ENCODE results near the gene L1CAM.

Gene L1CAM

DNA sequence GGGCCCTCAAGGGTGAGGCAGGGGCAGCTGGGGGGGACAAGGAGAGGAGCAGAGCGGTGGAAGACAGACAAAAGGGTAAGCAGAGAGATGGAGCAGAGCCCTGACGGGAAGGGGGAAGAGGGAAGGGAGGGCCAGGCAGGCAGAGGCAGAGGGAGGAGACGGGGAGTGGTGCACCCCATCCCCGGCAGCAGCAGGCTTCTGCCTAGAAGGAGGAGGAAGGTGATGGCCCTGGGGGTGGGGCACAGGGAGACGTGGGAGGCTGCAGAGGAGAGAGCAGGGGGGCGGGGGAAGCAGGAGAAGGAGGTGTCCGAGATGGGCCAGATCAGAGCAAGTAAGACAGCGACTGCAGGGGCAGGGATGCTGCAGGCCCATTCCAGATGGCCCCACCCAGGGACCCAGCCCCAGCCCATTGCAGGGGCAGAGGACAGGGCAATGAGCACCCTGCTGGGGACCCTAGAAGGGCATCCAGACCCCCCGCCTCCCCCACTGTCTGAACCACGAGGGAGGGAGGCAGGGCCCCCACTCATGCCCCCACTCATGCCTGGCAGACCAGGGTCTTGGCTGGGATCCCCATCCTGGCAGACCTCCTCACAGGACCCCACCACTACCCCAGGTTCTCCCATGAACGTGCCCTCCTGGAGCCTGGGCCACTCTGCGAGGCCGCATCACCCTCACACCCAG lies 2.7 kb downstream of the L1CAM start:
- in situ Hi-C loops (cut with HindIII; ENCODE audit: low sequenced_read_pairs): no loop called here
- DNase-seq (ENCODE audit: low read depth, low spot score): no peak
- H3K4me3 ChIP-seq (ENCODE audit: low read depth, low read length): no peak overlapping the region
- TF ChIP-seq, protein P1, sequence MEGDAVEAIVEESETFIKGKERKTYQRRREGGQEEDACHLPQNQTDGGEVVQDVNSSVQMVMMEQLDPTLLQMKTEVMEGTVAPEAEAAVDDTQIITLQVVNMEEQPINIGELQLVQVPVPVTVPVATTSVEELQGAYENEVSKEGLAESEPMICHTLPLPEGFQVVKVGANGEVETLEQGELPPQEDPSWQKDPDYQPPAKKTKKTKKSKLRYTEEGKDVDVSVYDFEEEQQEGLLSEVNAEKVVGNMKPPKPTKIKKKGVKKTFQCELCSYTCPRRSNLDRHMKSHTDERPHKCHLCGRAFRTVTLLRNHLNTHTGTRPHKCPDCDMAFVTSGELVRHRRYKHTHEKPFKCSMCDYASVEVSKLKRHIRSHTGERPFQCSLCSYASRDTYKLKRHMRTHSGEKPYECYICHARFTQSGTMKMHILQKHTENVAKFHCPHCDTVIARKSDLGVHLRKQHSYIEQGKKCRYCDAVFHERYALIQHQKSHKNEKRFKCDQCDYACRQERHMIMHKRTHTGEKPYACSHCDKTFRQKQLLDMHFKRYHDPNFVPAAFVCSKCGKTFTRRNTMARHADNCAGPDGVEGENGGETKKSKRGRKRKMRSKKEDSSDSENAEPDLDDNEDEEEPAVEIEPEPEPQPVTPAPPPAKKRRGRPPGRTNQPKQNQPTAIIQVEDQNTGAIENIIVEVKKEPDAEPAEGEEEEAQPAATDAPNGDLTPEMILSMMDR (IDR thresholded peaks at IDR 0.05; ENCODE audit: low read depth, low read length): no peak

- TF ChIP-seq, protein P1 (IDR thresholded peaks at IDR 0.05; ENCODE audit: low read depth, low read length): no peak
- H3K4me3 ChIP-seq (ENCODE audit: low read depth, low read length): no peak overlapping the region
- in situ Hi-C loops (cut with HindIII; ENCODE audit: low sequenced_read_pairs): no loop called here
- no peak for DNase-seq (ENCODE audit: low read depth, low spot score)
Measured at GRCh38 chrX:153882557-153882956, 3.4 kb downstream of the L1CAM start.

DNA sequence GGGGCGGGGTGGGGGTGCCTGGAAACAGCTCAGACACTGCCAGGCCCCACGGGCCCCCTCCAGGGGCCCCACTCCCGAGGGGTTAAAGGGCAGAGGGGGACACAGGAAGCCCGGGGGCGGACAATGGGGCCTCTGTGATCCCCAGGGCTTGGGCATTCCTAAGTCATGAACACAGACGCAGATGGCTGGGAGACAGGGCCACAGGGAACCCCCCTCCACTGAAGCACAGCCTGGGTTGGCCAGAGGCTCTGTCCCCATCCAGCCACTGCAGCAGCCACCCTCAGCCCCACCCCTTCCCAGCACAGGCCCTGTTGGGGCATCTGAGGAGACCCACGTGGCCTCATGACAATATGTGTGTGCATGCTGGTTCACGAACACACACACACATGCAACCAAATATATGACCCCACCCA lies 3.9 kb downstream of the L1CAM start:
- no peak for DNase-seq (ENCODE audit: low read depth, low spot score)
- H3K4me3 ChIP-seq (ENCODE audit: low read depth, low read length): no peak overlapping the region
- TF ChIP-seq, protein P1 (IDR thresholded peaks at IDR 0.05; ENCODE audit: low read depth, low read length): no peak
- in situ Hi-C loops (cut with HindIII; ENCODE audit: low sequenced_read_pairs): no loop called here

GRCh38 chrX:153881281-153881680 lies 4.7 kb downstream of the L1CAM start:
- TF ChIP-seq, protein P1 (IDR thresholded peaks at IDR 0.05; ENCODE audit: low read depth, low read length): no peak
- DNase-seq (ENCODE audit: low read depth, low spot score): no peak
- in situ Hi-C loops (cut with HindIII; ENCODE audit: low sequenced_read_pairs): no loop called here
- no peak overlapping the region for H3K4me3 ChIP-seq (ENCODE audit: low read depth, low read length)

DNA sequence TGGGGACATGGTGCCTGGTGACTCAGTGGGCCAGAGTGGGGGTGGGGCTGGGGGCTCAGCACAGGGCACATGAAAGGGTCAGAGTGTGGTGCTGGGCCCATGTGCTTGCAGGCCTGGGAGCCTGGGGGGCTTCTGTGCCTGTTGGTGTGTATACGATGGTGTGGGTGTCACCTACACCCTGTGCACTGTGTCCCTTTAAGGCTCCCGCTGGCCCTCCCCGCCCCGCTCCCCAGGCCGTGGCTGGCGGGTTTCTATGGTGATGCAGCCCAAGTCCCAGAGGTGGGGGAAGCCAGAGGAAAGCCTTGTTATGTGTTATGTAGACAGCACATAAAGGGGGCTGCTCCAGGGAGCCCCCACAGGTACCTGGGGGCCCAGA lies 5.5 kb downstream of the L1CAM start:
- no peak overlapping the region for H3K4me3 ChIP-seq (ENCODE audit: low read depth, low read length)
- TF ChIP-seq, protein P1 (IDR thresholded peaks at IDR 0.05; ENCODE audit: low read depth, low read length): no peak
- in situ Hi-C loops (cut with HindIII; ENCODE audit: low sequenced_read_pairs): no loop called here
- no peak for DNase-seq (ENCODE audit: low read depth, low spot score)

GRCh38 chrX:153879741-153880439 lies 6.1 kb downstream of the L1CAM start:
- no peak for DNase-seq (ENCODE audit: low read depth, low spot score)
- no peak overlapping the region for H3K4me3 ChIP-seq (ENCODE audit: low read depth, low read length)
- TF ChIP-seq, protein P1 (IDR thresholded peaks at IDR 0.05; ENCODE audit: low read depth, low read length): no peak
- in situ Hi-C loops (cut with HindIII; ENCODE audit: low sequenced_read_pairs): no loop called here

All from astrocyte of the spinal cord (primary cell).